ENCODE results near the gene CACNA2D2. TPM values are rescaled to one million over a fixed set of nuclear protein-coding genes. Genes with fewer than 3 reads are reported as not detected.
A peak's percentile ranks its signal among the peaks of the same experiment; 100 is the strongest.

Gene CACNA2D2
- total RNA-seq, 1 donor from 2014 or later: 0.21 TPM

DNA sequence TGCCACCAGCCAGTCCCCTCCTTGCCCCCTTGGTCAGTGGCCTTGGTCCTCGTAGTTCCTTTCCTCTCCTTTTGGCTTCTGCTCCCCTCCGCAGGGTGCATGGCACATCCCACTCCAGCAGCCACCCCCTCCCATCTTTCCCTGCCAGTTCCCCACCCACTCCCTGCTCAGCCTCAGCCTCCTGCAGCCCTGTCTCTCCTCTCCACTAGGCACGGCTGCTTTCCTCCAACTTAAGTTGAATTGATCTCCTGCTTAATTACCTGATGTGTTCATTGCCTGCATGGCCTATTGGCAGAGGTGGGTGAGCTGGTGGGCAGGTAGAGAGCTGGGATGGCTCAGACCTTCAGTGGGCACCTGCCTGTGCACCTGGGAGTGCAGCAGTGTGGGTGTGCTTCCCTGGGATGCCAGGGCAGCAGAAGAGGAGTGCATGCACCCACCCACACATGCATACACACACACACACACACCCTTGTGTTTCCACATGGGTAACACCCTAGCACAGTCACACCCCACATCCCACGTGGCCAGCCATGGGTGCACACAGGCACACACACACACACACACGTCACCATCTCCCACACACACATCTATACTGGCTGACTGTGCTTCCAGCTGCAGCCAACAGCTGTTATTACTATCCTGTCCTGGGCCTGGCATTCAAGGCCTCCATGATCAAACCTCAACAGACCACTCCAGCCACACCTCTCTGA is 33.2 kb upstream of the CACNA2D2 start:
- DNase-seq (ENCODE audit: low read depth): no peak
- Histone ChIP-seq H3K36me3 (ENCODE audit: control insufficient read depth, insufficient read depth, low read length) (no peaks in the 10 kb centered on the region), H3K27me3 (ENCODE audit: control insufficient read depth, insufficient read depth, low read length) (peaks cover 42% of the 10 kb centered on the region)

GRCh38 chr3:50534681-50535330 is 31.4 kb upstream of the CACNA2D2 start:
- DNase-seq (ENCODE audit: low read depth): peak; percentile 29
- Histone ChIP-seq H3K4me3 (ENCODE audit: low read depth, low read length) (no peak overlapping the region), H3K27me3 (ENCODE audit: control insufficient read depth, insufficient read depth, low read length) (peaks cover 48% of the 10 kb centered on the region), H3K36me3 (ENCODE audit: control insufficient read depth, insufficient read depth, low read length) (no peaks in the 10 kb centered on the region)
- TF ChIP-seq CTCF (IDR thresholded peaks at IDR 0.05; ENCODE audit: insufficient read depth, low read length, poor library complexity, severe bottlenecking): no peak

More for the DNA sequence above, 33.2 kb upstream of the CACNA2D2 start:
- TF ChIP-seq CTCF (IDR thresholded peaks at IDR 0.05; ENCODE audit: insufficient read depth, low read length, poor library complexity, severe bottlenecking): no peak
- H3K4me3 ChIP-seq (ENCODE audit: low read depth, low read length): no peak overlapping the region

DNA sequence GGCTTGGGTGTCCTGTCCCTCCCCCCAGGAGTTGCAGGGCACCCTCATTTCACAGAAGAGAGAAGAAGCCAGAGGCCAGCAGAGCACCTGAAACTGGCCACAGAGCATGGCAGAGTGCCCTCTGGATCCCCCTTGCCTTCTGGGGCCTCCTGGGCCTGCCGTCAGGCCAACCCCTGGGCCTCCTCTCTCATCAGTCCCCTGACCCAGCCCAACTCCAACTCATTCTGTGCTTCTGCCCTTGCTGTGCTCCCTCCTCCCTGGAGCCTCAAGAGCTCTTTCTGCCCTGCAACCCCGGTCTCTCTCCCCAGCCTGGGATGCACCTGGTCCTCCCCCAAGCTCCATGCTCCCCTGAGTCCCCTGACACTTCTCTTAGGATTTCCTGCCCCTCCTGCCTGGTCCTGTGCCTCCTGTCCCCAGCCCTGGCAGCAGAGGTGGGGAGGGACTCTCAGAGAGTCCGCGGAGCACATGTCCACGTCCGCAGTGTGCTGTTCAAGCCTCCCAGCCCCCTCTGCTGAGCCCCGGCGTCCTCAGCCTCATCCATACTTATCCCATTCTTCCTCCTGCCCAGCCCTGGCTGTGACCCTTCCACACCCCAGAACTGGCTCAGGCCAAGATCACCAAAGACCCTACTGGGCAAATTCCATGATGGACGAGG is 30.5 kb upstream of the CACNA2D2 start:
- Histone ChIP-seq H3K27me3 (ENCODE audit: control insufficient read depth, insufficient read depth, low read length) (peaks cover 50% of the 10 kb centered on the region), H3K4me3 (ENCODE audit: low read depth, low read length) (no peak overlapping the region), H3K36me3 (ENCODE audit: control insufficient read depth, insufficient read depth, low read length) (no peaks in the 10 kb centered on the region)
- DNase-seq (ENCODE audit: low read depth): no peak
- TF ChIP-seq CTCF (IDR thresholded peaks at IDR 0.05; ENCODE audit: insufficient read depth, low read length, poor library complexity, severe bottlenecking): no peak

DNA sequence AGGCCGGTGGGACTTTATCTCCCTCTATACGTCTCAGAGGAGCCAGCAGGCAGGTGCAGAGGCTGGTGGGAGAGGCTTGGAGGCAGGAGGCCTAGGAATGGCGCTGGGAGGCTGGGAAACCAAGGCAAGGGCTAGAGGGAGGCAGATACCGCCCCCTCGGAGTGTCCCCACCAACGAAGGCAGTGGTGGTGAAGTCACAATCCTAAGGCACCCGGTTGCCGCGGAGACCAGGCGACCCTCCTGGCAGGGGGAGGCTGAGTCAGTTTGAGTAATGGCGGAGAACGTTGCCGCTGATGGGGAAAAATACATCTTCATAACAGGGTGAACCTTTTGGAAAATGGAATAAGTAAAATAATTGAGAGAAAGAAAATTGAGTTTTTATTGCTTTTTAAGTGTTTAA is 29.9 kb upstream of the CACNA2D2 start:
- DNase-seq (ENCODE audit: low read depth): no peak
- no peak overlapping the region for H3K4me3 ChIP-seq (ENCODE audit: low read depth, low read length)
- no peak for TF ChIP-seq CTCF (IDR thresholded peaks at IDR 0.05; ENCODE audit: insufficient read depth, low read length, poor library complexity, severe bottlenecking)
- no peaks in the 10 kb centered on the region for H3K36me3 ChIP-seq (ENCODE audit: control insufficient read depth, insufficient read depth, low read length)
- peaks cover 52% of the 10 kb centered on the region for H3K27me3 ChIP-seq (ENCODE audit: control insufficient read depth, insufficient read depth, low read length)

DNA sequence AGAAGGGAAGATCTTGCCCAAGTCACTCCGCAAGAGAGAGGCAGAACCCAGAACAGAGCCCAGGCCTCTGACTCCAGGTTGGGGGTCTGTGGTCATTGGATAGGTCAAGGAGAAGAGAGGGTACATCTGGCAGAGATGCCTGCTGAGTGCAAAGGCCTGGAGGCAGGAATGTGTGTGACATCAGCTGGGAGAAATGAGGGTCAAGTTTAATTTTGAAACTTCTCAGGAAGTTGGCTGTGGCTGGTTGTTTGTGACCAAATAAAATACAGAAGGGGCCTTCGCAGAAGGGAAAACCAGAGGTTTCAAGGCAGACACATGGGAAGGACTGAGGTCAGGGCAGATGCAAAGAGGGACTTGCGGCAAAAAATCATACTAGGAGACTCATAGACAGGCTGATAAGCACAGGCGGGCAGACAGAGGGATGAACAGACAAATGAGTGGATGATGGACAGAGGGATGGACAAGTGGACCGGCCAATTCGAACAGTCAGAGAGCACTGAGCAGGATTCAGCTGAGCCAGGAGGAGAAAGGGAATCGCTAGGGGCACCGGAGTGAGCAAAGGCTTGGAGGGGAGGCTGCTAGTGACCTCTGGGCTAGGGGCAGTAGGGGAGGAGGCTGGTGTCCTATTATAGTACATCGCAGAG is 28.8 kb upstream of the CACNA2D2 start:
- peaks cover 56% of the 10 kb centered on the region for H3K27me3 ChIP-seq (ENCODE audit: control insufficient read depth, insufficient read depth, low read length)
- no peak for DNase-seq (ENCODE audit: low read depth)
- no peaks in the 10 kb centered on the region for H3K36me3 ChIP-seq (ENCODE audit: control insufficient read depth, insufficient read depth, low read length)
- no peak for TF ChIP-seq CTCF (IDR thresholded peaks at IDR 0.05; ENCODE audit: insufficient read depth, low read length, poor library complexity, severe bottlenecking)
- H3K4me3 ChIP-seq (ENCODE audit: low read depth, low read length): no peak overlapping the region

Data from kidney epithelial cell (primary cell).